PC-3 (cell line): ENCODE results near the gene METTL5. TPM values are rescaled to one million over a fixed set of nuclear protein-coding genes. Genes with fewer than 3 reads are reported as not detected.
"Not testable (repeated sequence)": the region's sequence is repeated elsewhere in the genome, so short reads cannot be mapped to it uniquely, and the experiment has no call there.

ENCODE experiments used
- ATAC-seq: fragments of 200-7000 bp; cut with Tn5 transposase; 2 replicates; pipeline ENCODE4 v1.9.1; 2020; ENCODE audit warnings: mild to moderate bottlenecking, moderate library complexity
- BruUV-seq: library from RNA; stranded (reverse); fragments of 400-500 nt; replicated peaks from 2 replicates; lab custom pipeline; 2021; lab: Mats Ljungman, UMichigan
- CTCF ChIA-PET: fragments of 300-600 bp; sonication (Branson Sonifier 250); formaldehyde crosslinking; loops from one replicate; lab custom pipeline; 2022; ENCODE audit warnings: antibody characterized with exemption; lab: Charles Lee
- POLR2A ChIA-PET: fragments of 300-600 bp; sonication (Branson Sonifier 250); formaldehyde crosslinking; loops from one replicate; lab custom pipeline; 2022; ENCODE audit warnings: antibody characterized with exemption; ENCODE audit not compliant: unreplicated experiment; lab: Charles Lee
- DNase-seq: peaks from one replicate; pipeline ENCODE4 v3.0.0-alpha.2; 2015
- H2AFZ ChIP-seq: fragments of 300-600 bp; sonication (generic); 2 replicates; pipeline ENCODE4 v1.6.0; 2016; ENCODE audit warnings: antibody characterized with exemption, low read length
- H3F3A ChIP-seq: fragments of 300-600 bp; sonication (generic); one replicate; pipeline ENCODE4 v1.6.0; 2017; ENCODE audit warnings: antibody characterized with exemption, low read length, control low read depth, mild to moderate bottlenecking; ENCODE audit not compliant: unreplicated experiment
- H3K27ac ChIP-seq: fragments of 300-600 bp; sonication (generic); 2 replicates; pipeline ENCODE4 v1.5.1; 2016; ENCODE audit warnings: mild to moderate bottlenecking, low read length
- H3K27me3 ChIP-seq: fragments of 300-600 bp; sonication (generic); 2 replicates; pipeline ENCODE4 v1.6.1; 2016; ENCODE audit warnings: low read length, mixed read lengths
- H3K36me3 ChIP-seq: fragments of 300-600 bp; sonication (generic); 2 replicates; pipeline ENCODE4 v1.6.1; 2016; ENCODE audit warnings: low read depth, mixed run types, low read length, mixed read lengths
- H3K4me1 ChIP-seq: fragments of 300-600 bp; sonication (generic); 2 replicates; pipeline ENCODE4 v1.5.1; 2016; ENCODE audit warnings: low read length; ENCODE audit not compliant: insufficient read depth
- H3K4me2 ChIP-seq: fragments of 300-600 bp; sonication (generic); 2 replicates; pipeline ENCODE4 v1.6.0; 2016; ENCODE audit warnings: low read length
- H3K4me3 ChIP-seq: fragments of 300-600 bp; sonication (generic); 2 replicates; pipeline ENCODE4 v1.5.1; 2016; ENCODE audit warnings: mild to moderate bottlenecking, low read length, mixed read lengths
- H3K79me2 ChIP-seq: fragments of 300-600 bp; sonication (generic); 2 replicates; pipeline ENCODE4 v1.6.1; 2017; ENCODE audit warnings: low read length, mixed read lengths
- H3K9ac ChIP-seq: fragments of 300-600 bp; sonication (generic); 2 replicates; pipeline ENCODE4 v1.6.0; 2016; ENCODE audit warnings: mild to moderate bottlenecking, low read length
- H3K9me2 ChIP-seq: fragments of 300-600 bp; sonication (generic); replicated peaks from 2 replicates; pipeline ENCODE4 v1.6.1; 2016; ENCODE audit warnings: mixed run types, low read length, mixed read lengths
- H3K9me3 ChIP-seq: fragments of 300-600 bp; sonication (generic); 2 replicates; pipeline ENCODE4 v1.6.1; 2016; ENCODE audit warnings: low read length, mixed read lengths
- H4K20me1 ChIP-seq: fragments of 300-600 bp; sonication (generic); 2 replicates; pipeline ENCODE4 v1.6.1; 2016; ENCODE audit warnings: low read length, mixed read lengths
- CTCF ChIP-seq: fragments of 300-600 bp; sonication (generic); conservative IDR thresholded peaks from 2 replicates; pipeline ENCODE4 v1.5.1; 2017; ENCODE audit warnings: antibody characterized with exemption, low read depth, mild to moderate bottlenecking, low read length
- EZH2 ChIP-seq: fragments of 300-600 bp; sonication (generic); IDR thresholded peaks from one replicate; pipeline ENCODE4 v1.6.1; 2017; ENCODE audit warnings: antibody characterized with exemption, mild to moderate bottlenecking, low read length; ENCODE audit not compliant: unreplicated experiment
- EZH2phosphoT487 ChIP-seq: fragments of 300-600 bp; sonication (generic); IDR thresholded peaks from 2 replicates; pipeline ENCODE4 v1.6.1; 2018; ENCODE audit warnings: mild to moderate bottlenecking, antibody characterized with exemption, low read length, borderline replicate concordance
- intact Hi-C: fragments of 100-400 bp; cut with micrococcal nuclease; formaldehyde crosslinking; loops from 2 replicates; pipeline ENCODE4 v1.9.0; 2023
- total RNA-seq: library from RNA; depleted of rRNA; stranded (reverse); fragments of >200 nt; gene quantifications from 2 replicates; pipeline ENCODE4 v1.2.3, GENCODE V29; 2014

The METTL5 gene
- total RNA-seq, 1 experiment from 2014 or later = 61.1 TPM

GRCh38 chr2:169822785-169823392 is 1.8 kb downstream of the METTL5 start:
- H4K20me1 ChIP-seq = 0 out of 2 replicates have a peak, but pooled peaks cover 2% of the 10 kb centered on the region
- CTCF ChIA-PET = no interaction called here
- intact Hi-C loops = no loop called here

GRCh38 chr2:169822036-169822435 is 2.7 kb downstream of the METTL5 start:
- Histone ChIP-seq H3K9me2 (no peaks in the 10 kb centered on the region), H3F3A (peaks cover 13% of the 10 kb centered on the region), H3K4me1 (peaks cover 55% of the 10 kb centered on the region), H3K9me3 (no peaks in the 10 kb centered on the region), H4K20me1 (no peaks in the 10 kb centered on the region), H3K4me2 (peak overlapping the region; percentile 86), H3K4me3 (0 out of 2 replicates have a peak overlapping the region, but pooled peaks have one; percentile 78), H3K27ac (no peak overlapping the region), H3K79me2 (peaks cover 44% of the 10 kb centered on the region), H3K27me3 (no peaks in the 10 kb centered on the region), H3K9ac (no peak overlapping the region), H2AFZ (no peak overlapping the region), H3K36me3 (no peaks in the 10 kb centered on the region)
- ChIA-PET POLR2A (interaction anchor here (0.5 kb wide), 1 partner anchor 104 kb away, joined by 5 read pairs; no protein-coding TSS in a partner anchor), CTCF (no interaction called here)
- no TSS peak for BruUV-seq
- TF ChIP-seq EZH2 = no peak
- TF ChIP-seq CTCF = no peak
- no peak for TF ChIP-seq EZH2phosphoT487
- ATAC-seq (no peak), DNase-seq (no peak)
- intact Hi-C loops = no loop called here

More at GRCh38 chr2:169822785-169823392, 1.8 kb downstream of the METTL5 start:
- H3K27me3 ChIP-seq = no peaks in the 10 kb centered on the region
- no peaks in the 10 kb centered on the region for H3K36me3 ChIP-seq
- no peaks in the 10 kb centered on the region for H3K9me3 ChIP-seq
- no peak overlapping the region for H3K9ac ChIP-seq
- peak overlapping the region; percentile 78 for H3K4me3 ChIP-seq
- TF ChIP-seq EZH2phosphoT487 (no peak), EZH2 (no peak), CTCF (no peak)
- H3K4me1 ChIP-seq = peaks cover 53% of the 10 kb centered on the region
- H2AFZ ChIP-seq = no peak overlapping the region
- no peak for ATAC-seq
- no peaks in the 10 kb centered on the region for H3K9me2 ChIP-seq
- POLR2A ChIA-PET = no interaction called here
- H3F3A ChIP-seq = peaks cover 13% of the 10 kb centered on the region
- no peak for DNase-seq
- H3K4me2 ChIP-seq = peak overlapping the region; percentile 86
- BruUV-seq = no TSS peak
- H3K79me2 ChIP-seq = peaks cover 46% of the 10 kb centered on the region
- H3K27ac ChIP-seq = no peak overlapping the region

GRCh38 chr2:169820101-169820500 is 4.6 kb downstream of the METTL5 start:
- Histone ChIP-seq H3K4me2 (peak overlapping the region; percentile 76), H3K4me3 (peak overlapping the region; percentile 16), H3K27ac (peak overlapping the region; percentile 54), H3F3A (peaks cover 16% of the 10 kb centered on the region), H3K4me1 (peaks cover 67% of the 10 kb centered on the region), H3K9ac (0 out of 2 replicates have a peak overlapping the region, but pooled peaks have one; percentile 0), H3K79me2 (peaks cover 44% of the 10 kb centered on the region)
- H4K20me1 ChIP-seq, H3K9me2 ChIP-seq, H3K9me3 ChIP-seq, BruUV-seq, POLR2A ChIA-PET, CTCF ChIA-PET, H3K36me3 ChIP-seq, H2AFZ ChIP-seq, intact Hi-C loops, H3K27me3 ChIP-seq: not testable (repeated sequence)
- DNase-seq = peak; percentile 90
- ATAC-seq = peak; percentile 56
